A673 (cell line): ENCODE measurements around the gene GZMM.

Experiments used
- EZH2 ChIP-seq: fragments of 200-600 bp; sonication (generic); IDR thresholded peaks from 2 replicates; pipeline ENCODE4 v1.6.1; 2017; ENCODE audit warnings: borderline replicate concordance, low read depth, mild to moderate bottlenecking, mixed read lengths, antibody characterized with exemption, low read length; ENCODE audit not compliant: poor library complexity, severe bottlenecking
- TF ChIP-seq, protein P1 (sequence below): fragments of 300-800, 200-600 bp; sonication (generic); conservative IDR thresholded peaks from 2 replicates; pipeline ENCODE4 v1.5.1; 2017; ENCODE audit warnings: low read depth, mild to moderate bottlenecking, antibody characterized with exemption, low read length, moderate library complexity, mixed read lengths

- TF ChIP-seq, protein P1, sequence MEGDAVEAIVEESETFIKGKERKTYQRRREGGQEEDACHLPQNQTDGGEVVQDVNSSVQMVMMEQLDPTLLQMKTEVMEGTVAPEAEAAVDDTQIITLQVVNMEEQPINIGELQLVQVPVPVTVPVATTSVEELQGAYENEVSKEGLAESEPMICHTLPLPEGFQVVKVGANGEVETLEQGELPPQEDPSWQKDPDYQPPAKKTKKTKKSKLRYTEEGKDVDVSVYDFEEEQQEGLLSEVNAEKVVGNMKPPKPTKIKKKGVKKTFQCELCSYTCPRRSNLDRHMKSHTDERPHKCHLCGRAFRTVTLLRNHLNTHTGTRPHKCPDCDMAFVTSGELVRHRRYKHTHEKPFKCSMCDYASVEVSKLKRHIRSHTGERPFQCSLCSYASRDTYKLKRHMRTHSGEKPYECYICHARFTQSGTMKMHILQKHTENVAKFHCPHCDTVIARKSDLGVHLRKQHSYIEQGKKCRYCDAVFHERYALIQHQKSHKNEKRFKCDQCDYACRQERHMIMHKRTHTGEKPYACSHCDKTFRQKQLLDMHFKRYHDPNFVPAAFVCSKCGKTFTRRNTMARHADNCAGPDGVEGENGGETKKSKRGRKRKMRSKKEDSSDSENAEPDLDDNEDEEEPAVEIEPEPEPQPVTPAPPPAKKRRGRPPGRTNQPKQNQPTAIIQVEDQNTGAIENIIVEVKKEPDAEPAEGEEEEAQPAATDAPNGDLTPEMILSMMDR: no peak
- TF ChIP-seq EZH2: no peak
These were observed 37.7 kb downstream of the GZMM start for GRCh38 chr19:581399-582111.
